Testis (tissue), 3 donors: Measurements from ENCODE around the gene SOX3. TPM values are rescaled to one million over a fixed set of nuclear protein-coding genes. Genes with fewer than 3 reads are reported as not detected.

Source experiments
- DNase-seq: peaks from one replicate; pipeline ENCODE4 v3.0.0-alpha.2; 2019
- H3K27ac ChIP-seq, 2 donors: fragments of 200-600 bp; sonication (generic); one replicate each; pipeline ENCODE4 v1.5.1; 2019
- H3K27me3 ChIP-seq: fragments of 200-600 bp; sonication (generic); one replicate; pipeline ENCODE4 v1.5.1; 2019
- H3K36me3 ChIP-seq: fragments of 200-600 bp; sonication (generic); one replicate; pipeline ENCODE4 v1.5.1; 2017; ENCODE audit warnings: low read depth; ENCODE audit errors: missing control alignments
- H3K4me1 ChIP-seq: fragments of 200-600 bp; sonication (generic); one replicate; pipeline ENCODE4 v1.5.1; 2019
- H3K4me3 ChIP-seq, 2 donors: fragments of 200-600 bp; sonication (generic); one replicate each; pipeline ENCODE4 v1.5.1; 2017 to 2019
- H3K9me3 ChIP-seq: fragments of 200-600 bp; sonication (generic); one replicate; pipeline ENCODE4 v1.5.1; 2017
- CTCF ChIP-seq, 3 experiments: fragments of 450-650 bp in 2 of 3; fragments of 200-600 bp in 1 of 3; sonication (generic) in 1 of 3; IDR thresholded peaks; one replicate each; pipeline ENCODE4 v1.5.1; 2016 to 2019; ENCODE audit warnings: antibody characterized with exemption in 3 of 3, mild to moderate bottlenecking in 2 of 3, moderate library complexity in 1 of 3
- POLR2A ChIP-seq: fragments of 450-650 bp; IDR thresholded peaks from one replicate; pipeline ENCODE4 v1.6.1; 2017; ENCODE audit warnings: antibody characterized with exemption, mild to moderate bottlenecking, moderate library complexity
- WGBS, 2 donors: methylation state at CpG; one replicate each; pipeline ENCODE4 v1.1.5; 2018; 5-methylcytosine and 5-hydroxymethylcytosine counted together
- intact Hi-C: fragments of 100-400 bp; cut with DNase I; formaldehyde crosslinking; loops from one replicate; pipeline ENCODE4 v1.15.1; 2023; ENCODE audit warnings: low total_unique reads
- polyA plus RNA-seq: library from polyadenylated mRNA; stranded (reverse); fragments of 350-450 nt; fragmentation: Illumina TruSeq; extraction: RNeasy Lipid Tissue Mini Kit (QIAGEN cat#74804); gene quantifications from one replicate; pipeline ENCODE4 v1.2.3, GENCODE V29; 2014; ENCODE audit warnings: low read depth, low replicate concordance; ENCODE audit not compliant: insufficient read depth
- total RNA-seq, 2 donors: library from RNA; depleted of rRNA; stranded (reverse); fragments of >200 nt; gene quantifications; one replicate each; pipeline ENCODE4 v1.2.3, GENCODE V29; 2016

SOX3 gene
- total and polyA plus RNA-seq, 3 donors from 2014 or later = 2.9 to 18.0 (median 13.7) TPM

GRCh38 chrX:140509468-140510305, 4.8 kb upstream of the SOX3 start:
- DNase-seq = no peak
- no peaks in the 10 kb centered on the region for H3K4me1 ChIP-seq
- H3K27me3 ChIP-seq = no peaks in the 10 kb centered on the region
- no peak overlapping the region for H3K27ac ChIP-seq
- TF ChIP-seq CTCF (IDR thresholded peaks at IDR 0.05) (no peak), POLR2A (no peak)
- WGBS, 2 donors = 1 to 5% methylated on average over 14 to 30 of the region's 30 CpGs
- intact Hi-C loops = no loop called here
- H3K36me3 ChIP-seq = no peaks in the 10 kb centered on the region
- H3K4me3 ChIP-seq = no peak overlapping the region
- H3K9me3 ChIP-seq = no peaks in the 10 kb centered on the region

- H3K27me3 ChIP-seq = no peaks in the 10 kb centered on the region
- TF ChIP-seq CTCF (IDR thresholded peaks at IDR 0.05) = no peak
- no peak for TF ChIP-seq POLR2A
- no peaks in the 10 kb centered on the region for H3K9me3 ChIP-seq
- intact Hi-C loops = no loop called here
- WGBS, 2 donors = 4 to 9% methylated on average over 9 to 16 of the region's 16 CpGs
- no peak overlapping the region for H3K27ac ChIP-seq
- DNase-seq = no peak
- no peak overlapping the region for H3K4me3 ChIP-seq
- H3K36me3 ChIP-seq = no peaks in the 10 kb centered on the region
- no peaks in the 10 kb centered on the region for H3K4me1 ChIP-seq
Measured at GRCh38 chrX:140508958-140509357, 4.1 kb upstream of the SOX3 start.

- no peaks in the 10 kb centered on the region for H3K27me3 ChIP-seq
- DNase-seq = no peak
- H3K4me1 ChIP-seq = no peaks in the 10 kb centered on the region
- intact Hi-C loops = no loop called here
- no peaks in the 10 kb centered on the region for H3K36me3 ChIP-seq
- no peak overlapping the region for H3K4me3 ChIP-seq
- WGBS, 2 donors = 0% methylated on average over 4 to 7 of the region's 23 CpGs
- no peak for TF ChIP-seq CTCF (IDR thresholded peaks at IDR 0.05)
- no peak for TF ChIP-seq POLR2A
- H3K27ac ChIP-seq = no peak overlapping the region
- H3K9me3 ChIP-seq = no peaks in the 10 kb centered on the region
Measured at GRCh38 chrX:140507982-140508305, 3.1 kb upstream of the SOX3 start.

GRCh38 chrX:140507223-140507981, 2.5 kb upstream of the SOX3 start:
- WGBS, 2 donors = 5% methylated on average over 4 to 29 of the region's 36 CpGs
- intact Hi-C loops = no loop called here

More at GRCh38 chrX:140507223-140507981, 2.5 kb upstream of the SOX3 start:
- no peaks in the 10 kb centered on the region for H3K27me3 ChIP-seq
- H3K4me3 ChIP-seq = no peak overlapping the region
- H3K36me3 ChIP-seq = no peaks in the 10 kb centered on the region
- TF ChIP-seq CTCF (IDR thresholded peaks at IDR 0.05) (no peak), POLR2A (no peak)
- no peaks in the 10 kb centered on the region for H3K9me3 ChIP-seq
- no peak for DNase-seq
- no peak overlapping the region for H3K27ac ChIP-seq
- H3K4me1 ChIP-seq = no peaks in the 10 kb centered on the region
